Measurements from ENCODE around the gene ZNF467. TPM values are rescaled to one million over a fixed set of nuclear protein-coding genes. Genes with fewer than 3 reads are reported as not detected.

Gene ZNF467
- total RNA-seq, 1 donor from 2014 or later = 64.2 TPM

DNA sequence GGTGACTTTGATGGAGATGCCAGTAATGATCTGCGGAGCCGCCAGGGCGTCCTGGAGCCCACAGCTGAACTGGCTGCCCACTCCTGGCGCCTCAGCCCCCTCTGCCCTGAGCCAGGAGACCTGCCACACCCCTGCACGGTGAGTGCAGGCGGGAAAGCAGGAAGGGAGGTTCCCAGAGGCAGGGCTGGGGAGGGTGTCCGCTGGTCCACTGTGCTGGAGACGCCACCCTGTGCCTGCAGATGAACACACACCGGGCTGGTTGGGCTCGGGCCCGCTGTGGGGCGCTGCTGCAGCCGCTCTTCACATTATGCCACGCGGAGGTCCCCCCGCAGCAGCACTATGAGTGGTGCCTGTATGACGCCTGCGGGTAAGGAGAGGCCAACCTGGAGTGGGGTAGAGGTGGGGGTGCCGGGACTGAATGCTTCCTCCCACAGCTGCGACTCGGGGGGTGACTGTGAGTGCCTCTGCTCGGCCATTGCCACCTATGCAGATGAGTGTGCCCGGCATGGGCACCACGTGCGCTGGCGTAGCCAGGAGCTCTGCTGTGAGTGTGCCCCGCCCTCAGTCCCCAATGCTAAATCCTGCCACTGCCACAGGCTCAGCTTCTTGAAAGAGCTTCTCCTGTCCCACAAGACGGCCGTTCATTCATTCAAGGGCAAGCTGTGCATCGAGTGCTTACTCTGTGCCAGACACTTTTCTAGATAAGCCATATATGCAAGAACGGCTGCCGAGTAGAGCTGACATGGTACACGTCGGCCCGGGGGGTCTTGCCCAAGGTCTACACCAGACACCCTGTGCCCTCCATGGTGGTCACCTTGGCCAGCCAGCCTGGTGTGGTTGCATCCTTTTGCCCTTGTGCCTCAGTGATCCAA is 14.3 kb upstream of the ZNF467 start:
- Mint-ChIP-seq H3K9me3 (ENCODE audit: unreplicated experiment) (no peaks in the 10 kb centered on the region), H3K27ac (ENCODE audit: unreplicated experiment) (no peak overlapping the region), H3K4me3 (ENCODE audit: unreplicated experiment) (no peak overlapping the region), H3K4me1 (ENCODE audit: unreplicated experiment) (peaks cover 5% of the 10 kb centered on the region), H3K36me3 (ENCODE audit: low read depth, unreplicated experiment) (no peaks in the 10 kb centered on the region), H3K27me3 (ENCODE audit: unreplicated experiment) (peaks cover 14% of the 10 kb centered on the region)
- no peak for DNase-seq (ENCODE audit: low spot score)
- TF ChIP-seq, protein P1, sequence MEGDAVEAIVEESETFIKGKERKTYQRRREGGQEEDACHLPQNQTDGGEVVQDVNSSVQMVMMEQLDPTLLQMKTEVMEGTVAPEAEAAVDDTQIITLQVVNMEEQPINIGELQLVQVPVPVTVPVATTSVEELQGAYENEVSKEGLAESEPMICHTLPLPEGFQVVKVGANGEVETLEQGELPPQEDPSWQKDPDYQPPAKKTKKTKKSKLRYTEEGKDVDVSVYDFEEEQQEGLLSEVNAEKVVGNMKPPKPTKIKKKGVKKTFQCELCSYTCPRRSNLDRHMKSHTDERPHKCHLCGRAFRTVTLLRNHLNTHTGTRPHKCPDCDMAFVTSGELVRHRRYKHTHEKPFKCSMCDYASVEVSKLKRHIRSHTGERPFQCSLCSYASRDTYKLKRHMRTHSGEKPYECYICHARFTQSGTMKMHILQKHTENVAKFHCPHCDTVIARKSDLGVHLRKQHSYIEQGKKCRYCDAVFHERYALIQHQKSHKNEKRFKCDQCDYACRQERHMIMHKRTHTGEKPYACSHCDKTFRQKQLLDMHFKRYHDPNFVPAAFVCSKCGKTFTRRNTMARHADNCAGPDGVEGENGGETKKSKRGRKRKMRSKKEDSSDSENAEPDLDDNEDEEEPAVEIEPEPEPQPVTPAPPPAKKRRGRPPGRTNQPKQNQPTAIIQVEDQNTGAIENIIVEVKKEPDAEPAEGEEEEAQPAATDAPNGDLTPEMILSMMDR (IDR thresholded peaks at IDR 0.05; ENCODE audit: unreplicated experiment) = no peak

DNA sequence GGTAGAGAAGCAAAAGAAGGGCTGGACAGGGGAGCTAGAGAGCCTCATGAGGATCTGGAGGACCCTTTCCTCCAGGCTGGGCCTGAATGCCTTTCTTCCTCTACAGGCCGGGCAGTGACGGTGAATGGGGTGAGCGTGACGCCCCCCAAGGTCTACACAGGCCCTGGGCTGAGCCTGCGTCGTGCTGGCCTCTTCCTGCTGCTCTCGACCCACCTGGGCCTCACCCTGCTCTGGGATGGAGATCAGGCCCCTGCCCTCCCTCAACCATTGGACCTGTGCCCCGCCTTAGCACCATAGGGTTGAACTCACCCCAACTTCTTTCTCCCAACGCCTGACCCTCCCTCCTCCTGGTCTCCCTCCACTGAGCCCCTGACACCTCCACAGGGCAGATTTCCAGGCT is 12.6 kb upstream of the ZNF467 start:
- no peak overlapping the region for H3K27ac Mint-ChIP-seq (ENCODE audit: unreplicated experiment)

DNA sequence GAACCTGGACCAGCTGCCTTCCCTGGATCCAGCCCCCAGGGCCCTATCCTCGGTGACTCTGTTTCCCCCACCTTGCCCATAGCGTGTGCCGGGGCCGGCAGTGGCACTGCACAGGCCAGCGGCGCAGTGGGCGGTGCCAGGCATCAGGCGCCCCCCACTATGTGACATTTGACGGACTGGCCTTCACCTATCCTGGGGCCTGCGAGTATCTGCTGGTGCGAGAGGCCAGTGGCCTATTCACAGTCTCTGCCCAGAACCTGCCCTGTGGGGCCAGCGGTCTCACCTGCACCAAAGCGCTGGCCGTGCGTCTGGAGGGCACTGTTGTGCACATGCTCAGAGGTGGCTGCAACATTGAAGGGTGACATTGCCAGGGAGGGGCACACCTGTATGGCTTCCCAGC is 12.0 kb upstream of the ZNF467 start:
- DNase-seq (ENCODE audit: low spot score) = no peak
- TF ChIP-seq, protein P1 (IDR thresholded peaks at IDR 0.05; ENCODE audit: unreplicated experiment) = no peak
- Mint-ChIP-seq H3K27me3 (ENCODE audit: unreplicated experiment) (peaks cover 16% of the 10 kb centered on the region), H3K4me1 (ENCODE audit: unreplicated experiment) (peaks cover 5% of the 10 kb centered on the region), H3K36me3 (ENCODE audit: low read depth, unreplicated experiment) (no peaks in the 10 kb centered on the region), H3K27ac (ENCODE audit: unreplicated experiment) (no peak overlapping the region), H3K4me3 (ENCODE audit: unreplicated experiment) (no peak overlapping the region), H3K9me3 (ENCODE audit: unreplicated experiment) (no peaks in the 10 kb centered on the region)

More for the DNA sequence above, 12.6 kb upstream of the ZNF467 start:
- TF ChIP-seq, protein P1 (IDR thresholded peaks at IDR 0.05; ENCODE audit: unreplicated experiment) = no peak
- peaks cover 16% of the 10 kb centered on the region for H3K27me3 Mint-ChIP-seq (ENCODE audit: unreplicated experiment)
- no peaks in the 10 kb centered on the region for H3K9me3 Mint-ChIP-seq (ENCODE audit: unreplicated experiment)
- peaks cover 5% of the 10 kb centered on the region for H3K4me1 Mint-ChIP-seq (ENCODE audit: unreplicated experiment)
- no peak for DNase-seq (ENCODE audit: low spot score)
- no peaks in the 10 kb centered on the region for H3K36me3 Mint-ChIP-seq (ENCODE audit: low read depth, unreplicated experiment)
- no peak overlapping the region for H3K4me3 Mint-ChIP-seq (ENCODE audit: unreplicated experiment)

DNA sequence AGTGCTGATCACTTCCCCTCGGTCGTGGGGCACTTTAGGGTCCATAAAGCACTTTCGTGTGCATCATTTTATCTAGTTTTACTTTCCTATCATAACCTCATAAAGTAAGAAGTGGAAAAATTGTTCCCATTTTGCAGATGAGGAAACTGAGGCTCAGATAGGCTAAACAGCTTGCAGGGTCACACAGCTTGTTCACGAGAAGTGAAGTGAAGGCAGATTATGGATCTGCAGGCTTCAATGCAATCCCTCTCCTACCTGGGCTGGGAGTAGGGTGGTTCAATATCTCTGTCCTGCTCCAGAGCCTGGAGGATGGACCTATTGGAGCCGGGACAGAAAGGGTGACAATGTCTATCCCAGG is 10.8 kb upstream of the ZNF467 start:
- TF ChIP-seq, protein P1 (IDR thresholded peaks at IDR 0.05; ENCODE audit: unreplicated experiment) = no peak
- peaks cover 14% of the 10 kb centered on the region for H3K27me3 Mint-ChIP-seq (ENCODE audit: unreplicated experiment)
- H3K4me1 Mint-ChIP-seq (ENCODE audit: unreplicated experiment) = peaks cover 3% of the 10 kb centered on the region
- no peaks in the 10 kb centered on the region for H3K36me3 Mint-ChIP-seq (ENCODE audit: low read depth, unreplicated experiment)
- DNase-seq (ENCODE audit: low spot score) = no peak
- no peaks in the 10 kb centered on the region for H3K9me3 Mint-ChIP-seq (ENCODE audit: unreplicated experiment)
- H3K27ac Mint-ChIP-seq (ENCODE audit: unreplicated experiment) = peak overlapping the region; percentile 48
- H3K4me3 Mint-ChIP-seq (ENCODE audit: unreplicated experiment) = no peak overlapping the region
